B cell (primary cell): ENCODE data around the gene GPR27.

Experiments
- EZH2 ChIP-seq: IDR thresholded peaks from 2 replicates; pipeline ENCODE4 v1.6.1; 2012; ENCODE audit warnings: borderline replicate concordance, low read depth, mild to moderate bottlenecking, moderate library complexity, low read length; ENCODE audit not compliant: insufficient read depth, poor library complexity, severe bottlenecking
- TF ChIP-seq, protein P1 (sequence below): fragments of 200-600 bp; IDR thresholded peaks from one replicate; pipeline ENCODE4 v1.8.0; 2022; ENCODE audit warnings: antibody characterized with exemption, mild to moderate bottlenecking

DNA sequence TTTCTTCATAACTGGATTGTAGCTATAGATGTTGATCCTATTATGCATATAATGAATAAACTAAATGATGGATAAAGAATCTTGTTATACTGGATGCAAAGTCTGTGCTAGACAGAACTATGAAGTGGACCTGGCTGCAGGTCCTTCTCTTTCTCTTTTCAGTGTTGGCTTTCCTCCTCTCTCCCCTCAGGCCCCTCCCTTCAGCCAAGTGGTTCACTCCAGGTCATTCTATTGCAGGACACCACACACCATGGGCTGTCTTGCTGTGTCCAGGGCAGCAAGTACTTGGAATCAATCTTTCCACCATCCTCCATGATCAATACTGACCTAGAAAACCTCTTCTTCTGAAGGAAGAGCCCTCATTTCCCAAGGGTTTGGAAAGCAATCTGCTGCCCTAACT is 48.7 kb upstream of the GPR27 start:
- TF ChIP-seq, protein P1, sequence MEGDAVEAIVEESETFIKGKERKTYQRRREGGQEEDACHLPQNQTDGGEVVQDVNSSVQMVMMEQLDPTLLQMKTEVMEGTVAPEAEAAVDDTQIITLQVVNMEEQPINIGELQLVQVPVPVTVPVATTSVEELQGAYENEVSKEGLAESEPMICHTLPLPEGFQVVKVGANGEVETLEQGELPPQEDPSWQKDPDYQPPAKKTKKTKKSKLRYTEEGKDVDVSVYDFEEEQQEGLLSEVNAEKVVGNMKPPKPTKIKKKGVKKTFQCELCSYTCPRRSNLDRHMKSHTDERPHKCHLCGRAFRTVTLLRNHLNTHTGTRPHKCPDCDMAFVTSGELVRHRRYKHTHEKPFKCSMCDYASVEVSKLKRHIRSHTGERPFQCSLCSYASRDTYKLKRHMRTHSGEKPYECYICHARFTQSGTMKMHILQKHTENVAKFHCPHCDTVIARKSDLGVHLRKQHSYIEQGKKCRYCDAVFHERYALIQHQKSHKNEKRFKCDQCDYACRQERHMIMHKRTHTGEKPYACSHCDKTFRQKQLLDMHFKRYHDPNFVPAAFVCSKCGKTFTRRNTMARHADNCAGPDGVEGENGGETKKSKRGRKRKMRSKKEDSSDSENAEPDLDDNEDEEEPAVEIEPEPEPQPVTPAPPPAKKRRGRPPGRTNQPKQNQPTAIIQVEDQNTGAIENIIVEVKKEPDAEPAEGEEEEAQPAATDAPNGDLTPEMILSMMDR, result no peak
- no peak for TF ChIP-seq EZH2
